H54 (cell line): Measurements from ENCODE around the gene BAIAP2L2.

ENCODE experiments used
- DNase-seq: peaks from one replicate; pipeline ENCODE4 v3.0.0; 2011; ENCODE audit warnings: low spot score, mixed read lengths; ENCODE audit not compliant: insufficient read length
- FAIRE-seq: peaks from 3 replicates; lab custom pipeline; 2011; peaks lifted over from hg19 to GRCh38; lab: Jason Lieb, UNC
- POLR2A ChIP-seq: IDR thresholded peaks from 2 replicates; pipeline ENCODE4 v1.6.1; 2011; ENCODE audit warnings: low read depth, mild to moderate bottlenecking, low read length

BAIAP2L2 gene

GRCh38 chr22:38078046-38078840, 32.2 kb downstream of the BAIAP2L2 start:
- DNase-seq = no peak
- TF ChIP-seq POLR2A = no peak
- FAIRE-seq = no peak

- DNase-seq (no peak), FAIRE-seq (no peak)
- TF ChIP-seq POLR2A = no peak
Measured at GRCh38 chr22:38077595-38077994, 32.9 kb downstream of the BAIAP2L2 start.

- no peak for TF ChIP-seq POLR2A
- DNase-seq (no peak), FAIRE-seq (no peak)
Measured at GRCh38 chr22:38077096-38077495, 33.4 kb downstream of the BAIAP2L2 start.

GRCh38 chr22:38075961-38076360, 34.5 kb downstream of the BAIAP2L2 start:
- FAIRE-seq (no peak), DNase-seq (no peak)
- no peak for TF ChIP-seq POLR2A

GRCh38 chr22:38075105-38075825, 35.2 kb downstream of the BAIAP2L2 start:
- FAIRE-seq (no peak), DNase-seq (no peak)
- TF ChIP-seq POLR2A = no peak

GRCh38 chr22:38074181-38075104, 36.0 kb downstream of the BAIAP2L2 start:
- no peak for TF ChIP-seq POLR2A
- no peak for FAIRE-seq
- no peak for DNase-seq

GRCh38 chr22:38073150-38074130, 37.0 kb downstream of the BAIAP2L2 start:
- no peak for FAIRE-seq
- TF ChIP-seq POLR2A = no peak
- DNase-seq = no peak

- no peak for FAIRE-seq
- no peak for DNase-seq
- TF ChIP-seq POLR2A = no peak
Measured at GRCh38 chr22:38072322-38073149, 37.9 kb downstream of the BAIAP2L2 start.

GRCh38 chr22:38071421-38072321, 38.8 kb downstream of the BAIAP2L2 start:
- no peak for DNase-seq
- FAIRE-seq = no peak
- TF ChIP-seq POLR2A = no peak

GRCh38 chr22:38070250-38070921, 40.1 kb downstream of the BAIAP2L2 start:
- DNase-seq (no peak), FAIRE-seq (no peak)
- TF ChIP-seq POLR2A = no peak
